Right lobe of liver (tissue), 4 donors: ENCODE results near the gene PRR19.

Source experiments
- CTCF ChIP-seq, 4 donors: fragments of 200-600 bp in 3 of 4; fragments of 450-650 bp in 1 of 4; IDR thresholded peaks; one replicate each; pipeline versions ENCODE4 v1.5.1 to v1.8.0; 2016 to 2022; ENCODE audit warnings: antibody characterized with exemption in 4 of 4, mild to moderate bottlenecking in 2 of 4
- POLR2A ChIP-seq: fragments of 450-650 bp; IDR thresholded peaks from one replicate; pipeline ENCODE4 v1.6.1; 2017; ENCODE audit warnings: antibody characterized with exemption, mild to moderate bottlenecking
- donor health status: DM: no; HTN: no; CAD: no.
- donor health status: DM: no; HTN: no; CAD: no.
- donor health status: DM: no; HTN: yes; CAD: no.

- TF ChIP-seq CTCF (IDR thresholded peaks at IDR 0.05) (no peak), POLR2A (no peak)
Observed at GRCh38 chr19:42313096-42313839, 11.3 kb downstream of the PRR19 start, which contains the start of gene TMEM145.
